GM19467 (cell line): ENCODE measurements around the gene TAOK1.

Experiments used
- ATAC-seq: cut with Tn5 transposase; IDR thresholded peaks from one replicate; pipeline ENCODE4 v1.9.1; 2021; ENCODE audit warnings: mild to moderate bottlenecking, moderate library complexity; ENCODE audit not compliant: unreplicated experiment

The TAOK1 gene

GRCh38 chr17:29592850-29593551 is 202.8 kb downstream of the TAOK1 start, which contains the start of gene ANKRD13B:
ANKRD13B (plus strand) TSS chr17:29593132; CDS start chr17:29593622, 490 bp downstream.
- no peak for ATAC-seq

DNA sequence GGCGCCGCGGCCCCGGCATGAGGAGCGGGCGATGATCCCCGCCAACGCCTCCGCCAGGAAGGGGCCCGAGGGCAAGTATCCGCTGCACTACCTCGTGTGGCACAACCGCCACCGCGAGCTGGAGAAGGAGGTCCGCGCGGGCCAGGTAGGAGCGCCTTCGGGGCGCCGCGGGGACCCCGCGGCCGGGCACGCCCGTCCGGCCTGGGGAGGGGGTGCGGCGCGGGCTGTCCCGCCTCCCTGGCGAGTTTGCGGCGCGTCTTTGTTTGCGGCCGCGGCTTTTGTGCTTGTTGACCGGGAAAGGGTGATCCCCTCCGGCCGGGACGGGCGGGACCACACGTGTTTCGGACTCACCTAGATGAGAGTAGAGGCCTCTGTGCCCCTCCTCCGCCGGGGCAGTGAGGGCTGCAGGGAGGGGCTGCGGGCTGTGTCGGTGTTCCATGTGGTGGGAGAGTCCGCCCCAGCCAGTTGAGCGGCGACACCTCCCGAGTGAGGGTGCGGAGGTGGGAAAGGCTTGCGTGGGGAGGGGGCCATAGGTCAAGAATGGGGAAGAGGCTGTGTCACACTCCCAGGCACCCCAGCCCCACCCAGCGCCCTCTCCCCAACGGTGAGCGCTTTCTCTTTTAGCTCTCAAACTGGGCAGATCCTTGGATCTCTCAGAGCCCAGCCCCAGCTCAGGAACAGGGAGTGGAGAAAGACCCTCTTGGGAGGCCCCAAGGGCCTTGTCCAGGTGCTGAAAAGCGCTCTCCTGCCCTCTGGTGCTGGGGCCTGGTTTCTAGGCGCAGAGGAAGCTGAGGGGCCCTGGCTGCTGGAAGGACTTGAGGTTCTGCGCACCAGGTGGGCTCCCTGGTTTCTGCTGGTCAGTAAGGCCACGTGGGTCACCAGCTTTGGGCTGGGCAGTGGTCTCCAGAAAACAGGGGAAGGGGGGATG is 203.7 kb downstream of the TAOK1 start:
- ATAC-seq: no peak

DNA sequence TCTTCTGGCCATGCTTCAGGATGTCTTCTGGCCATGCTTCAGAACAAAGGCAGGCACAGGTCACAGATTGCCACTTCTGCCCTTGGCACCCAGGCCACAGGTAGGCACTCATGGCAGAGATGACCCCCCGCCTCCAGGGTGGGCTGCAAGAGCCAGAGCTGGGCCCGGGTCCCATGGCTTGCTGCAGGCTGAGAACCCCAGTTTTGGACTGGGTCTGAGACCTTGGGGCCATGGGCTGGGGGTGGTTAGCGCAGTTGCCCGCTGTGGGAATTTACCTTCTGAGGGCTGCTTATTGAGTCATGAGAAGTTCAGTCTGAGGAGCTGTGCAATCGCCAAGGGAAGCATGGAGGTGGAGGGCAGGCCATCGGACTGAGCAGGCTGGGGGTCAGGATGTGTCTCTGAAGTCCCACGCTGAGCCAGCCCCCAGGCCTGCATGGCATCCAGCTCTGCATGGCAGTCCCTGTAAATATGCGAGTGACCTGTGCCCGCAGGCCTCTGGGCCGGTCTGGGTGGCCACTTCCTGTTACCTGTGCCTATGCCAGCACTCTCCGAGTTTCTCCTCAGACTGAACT is 204.4 kb downstream of the TAOK1 start:
- ATAC-seq: no peak

DNA sequence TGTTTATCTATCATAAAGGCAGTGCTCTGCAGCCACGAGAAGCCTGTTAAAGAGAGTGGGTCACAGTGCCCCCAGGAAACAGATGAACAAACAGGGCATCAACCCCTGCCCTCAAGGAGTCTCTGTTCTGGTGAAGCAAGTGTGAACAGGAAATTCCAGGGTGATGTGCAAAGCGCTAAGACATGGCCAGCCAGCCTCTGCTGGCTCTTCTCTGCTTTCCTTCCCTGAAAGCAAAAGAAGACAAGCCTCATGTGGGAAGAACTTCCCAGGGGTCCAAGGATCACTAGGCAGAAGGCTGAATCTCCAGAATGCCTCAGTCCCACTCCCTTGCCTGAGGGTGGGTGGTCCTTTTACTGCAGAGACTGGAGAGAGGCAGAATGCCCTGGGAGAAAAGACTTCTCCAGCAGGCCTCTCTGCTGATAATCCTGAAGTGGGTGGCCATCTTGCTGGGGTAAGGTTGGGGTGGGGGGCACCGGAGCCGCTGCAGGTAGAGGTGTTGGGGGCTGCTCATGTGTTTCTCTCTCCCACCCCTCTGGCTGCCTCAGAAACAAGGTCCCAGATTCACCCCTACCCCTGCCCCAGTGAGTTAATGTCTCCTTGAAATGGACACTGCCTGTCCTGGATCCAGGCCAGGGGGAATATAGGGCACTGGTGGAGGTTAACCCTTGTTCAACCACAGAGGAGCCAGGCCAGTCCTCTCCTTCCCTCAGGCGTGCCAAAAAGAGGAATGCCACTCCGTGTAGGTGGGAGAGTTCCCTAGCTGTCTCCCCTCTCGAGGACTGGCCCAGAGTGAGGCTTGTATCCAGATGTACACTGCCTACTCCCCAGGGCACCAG is 205.2 kb downstream of the TAOK1 start:
- no peak for ATAC-seq

GRCh38 chr17:29595943-29596774 is 206.0 kb downstream of the TAOK1 start:
- no peak for ATAC-seq

DNA sequence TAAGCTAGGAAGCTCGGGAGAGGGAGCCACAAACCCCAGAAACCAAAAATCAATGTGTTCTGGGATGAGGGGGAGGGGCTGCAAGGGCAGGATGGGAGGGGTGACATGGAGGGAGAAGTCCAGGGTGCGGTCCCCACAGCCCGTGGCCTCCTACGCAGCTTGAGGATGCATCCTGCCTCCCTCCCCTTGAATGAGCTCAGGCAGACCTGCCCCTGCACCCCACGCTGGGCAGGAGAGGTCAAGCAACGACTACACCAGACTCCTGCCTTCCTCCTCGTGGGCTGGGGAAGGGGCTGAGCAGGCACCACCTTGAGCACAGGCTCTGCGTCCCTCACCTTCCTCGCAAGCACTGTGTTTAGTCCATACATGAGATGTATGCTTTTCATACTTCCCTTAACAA is 206.6 kb downstream of the TAOK1 start:
- no peak for ATAC-seq

DNA sequence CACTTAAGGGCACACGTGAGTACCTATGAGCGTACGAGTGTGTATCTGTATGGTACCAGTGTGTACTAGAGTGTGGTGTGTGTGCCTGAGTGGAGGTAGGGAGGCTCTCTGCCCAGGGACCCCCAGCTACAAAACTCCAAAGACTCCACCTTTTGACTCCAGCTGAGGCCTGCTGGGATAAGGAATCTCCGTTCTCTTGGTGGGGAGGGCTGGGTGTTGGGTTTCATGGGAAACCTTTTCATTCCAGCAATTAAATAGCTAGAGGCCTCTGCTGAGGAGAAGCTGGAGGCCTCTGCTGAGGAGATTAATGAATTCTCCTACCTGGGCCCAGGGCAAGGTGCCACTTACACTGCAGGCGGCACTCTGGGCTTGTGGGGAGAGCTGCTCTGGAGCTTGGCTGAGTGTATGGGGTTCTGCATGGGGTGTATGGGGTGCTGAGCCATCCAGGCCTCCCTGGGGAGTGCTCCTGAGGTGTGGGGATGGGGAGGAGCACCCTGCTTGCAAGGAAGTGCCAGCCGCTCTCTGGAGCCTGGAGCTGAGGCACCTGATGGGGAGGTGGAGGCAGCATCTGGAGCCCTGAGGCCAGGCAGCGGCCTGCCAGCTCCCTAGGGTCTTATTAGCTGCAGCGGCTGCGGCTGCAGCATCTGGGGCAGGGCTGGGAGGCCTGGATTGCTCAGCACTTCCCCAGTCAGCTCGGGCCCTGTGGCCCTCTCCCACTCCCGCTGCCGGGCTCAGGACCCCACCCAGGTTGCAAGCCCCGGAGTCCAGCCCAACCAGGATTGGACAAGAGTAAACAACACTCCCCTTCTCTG is 207.4 kb downstream of the TAOK1 start:
- no peak for ATAC-seq
